ENCODE measurements around the gene DUS2. TPM values are rescaled to one million over a fixed set of nuclear protein-coding genes. Genes with fewer than 3 reads are reported as not detected.

The DUS2 gene
- total RNA-seq, 1 donor from 2014 or later: 10.9 TPM

DNA sequence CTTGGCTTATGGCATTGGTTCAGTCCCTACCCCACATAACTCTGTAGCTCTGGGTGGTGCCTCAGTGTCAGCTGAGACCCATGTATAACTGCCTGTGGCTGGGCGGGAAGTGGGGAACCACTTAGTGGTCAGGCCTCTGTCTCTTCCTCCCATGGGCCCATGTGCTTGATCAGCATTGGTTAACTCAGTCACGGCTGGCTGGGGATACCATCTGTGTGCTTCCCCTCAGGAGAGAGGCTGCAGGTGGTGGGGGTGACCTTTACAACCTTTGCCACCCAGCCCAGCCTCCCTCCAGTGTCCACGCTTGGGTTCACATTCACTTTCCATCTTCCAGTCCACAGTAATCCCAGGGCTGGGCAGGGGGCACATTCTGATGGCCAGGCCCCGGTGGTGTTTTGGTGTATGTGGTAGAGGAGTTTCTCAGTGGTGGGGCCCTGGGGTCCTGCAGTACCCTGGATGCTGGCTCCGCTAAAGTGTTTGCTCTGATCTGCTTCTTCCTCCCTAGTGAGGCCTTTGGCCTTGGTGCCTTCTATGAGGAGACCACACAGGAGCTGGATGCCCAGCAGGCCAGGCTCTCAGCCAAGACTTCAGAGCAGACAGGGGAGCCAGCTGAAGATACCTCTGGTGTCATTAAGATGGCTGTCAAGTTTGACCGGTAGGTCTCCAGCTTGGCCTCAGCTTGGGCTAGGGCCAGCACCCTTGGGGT is 51.9 kb downstream of the DUS2 start:
- DNase-seq (ENCODE audit: extremely low read depth, low read depth, low spot score): no peak

DNA sequence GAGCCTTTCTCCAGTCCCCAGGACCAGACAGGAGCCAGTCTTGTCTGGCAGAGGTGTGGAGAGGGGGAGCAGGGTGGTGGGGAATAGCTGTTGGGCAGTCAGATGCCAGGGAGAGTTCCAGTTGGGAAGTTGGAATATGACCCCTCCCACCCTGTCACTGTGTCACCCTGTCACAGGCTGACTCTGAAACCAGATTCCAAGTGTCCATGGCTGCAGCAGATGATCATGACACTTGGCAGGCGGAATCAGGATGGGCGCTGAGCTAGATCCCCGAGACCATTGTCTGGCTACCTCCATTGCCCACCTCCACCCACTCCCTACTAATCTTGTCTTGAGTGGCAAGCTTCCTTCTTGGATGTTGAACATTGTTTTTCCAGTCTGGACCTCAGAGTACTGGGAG is 52.9 kb downstream of the DUS2 start:
- DNase-seq (ENCODE audit: extremely low read depth, low read depth, low spot score): no peak

DNA sequence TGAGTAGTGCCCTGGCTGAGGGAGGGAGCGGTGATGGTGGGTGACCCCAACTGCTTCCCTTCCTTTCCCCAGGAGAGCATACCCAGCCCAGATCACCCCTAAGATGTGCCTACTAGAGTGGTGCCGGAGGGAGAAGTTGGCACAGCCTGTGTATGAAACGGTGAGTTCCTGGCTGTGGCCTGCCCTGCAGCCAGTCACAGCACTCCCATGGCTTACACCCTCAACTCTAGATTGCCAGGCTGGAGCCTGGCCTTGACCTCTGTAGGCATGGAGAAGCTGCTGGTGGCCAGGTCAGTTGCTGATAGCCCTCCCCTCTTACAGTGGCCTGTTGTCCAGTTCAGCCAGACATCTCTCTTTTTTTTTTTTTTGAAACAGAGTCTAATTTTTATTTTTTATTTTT is 53.5 kb downstream of the DUS2 start:
- no peak for DNase-seq (ENCODE audit: extremely low read depth, low read depth, low spot score)

DNA sequence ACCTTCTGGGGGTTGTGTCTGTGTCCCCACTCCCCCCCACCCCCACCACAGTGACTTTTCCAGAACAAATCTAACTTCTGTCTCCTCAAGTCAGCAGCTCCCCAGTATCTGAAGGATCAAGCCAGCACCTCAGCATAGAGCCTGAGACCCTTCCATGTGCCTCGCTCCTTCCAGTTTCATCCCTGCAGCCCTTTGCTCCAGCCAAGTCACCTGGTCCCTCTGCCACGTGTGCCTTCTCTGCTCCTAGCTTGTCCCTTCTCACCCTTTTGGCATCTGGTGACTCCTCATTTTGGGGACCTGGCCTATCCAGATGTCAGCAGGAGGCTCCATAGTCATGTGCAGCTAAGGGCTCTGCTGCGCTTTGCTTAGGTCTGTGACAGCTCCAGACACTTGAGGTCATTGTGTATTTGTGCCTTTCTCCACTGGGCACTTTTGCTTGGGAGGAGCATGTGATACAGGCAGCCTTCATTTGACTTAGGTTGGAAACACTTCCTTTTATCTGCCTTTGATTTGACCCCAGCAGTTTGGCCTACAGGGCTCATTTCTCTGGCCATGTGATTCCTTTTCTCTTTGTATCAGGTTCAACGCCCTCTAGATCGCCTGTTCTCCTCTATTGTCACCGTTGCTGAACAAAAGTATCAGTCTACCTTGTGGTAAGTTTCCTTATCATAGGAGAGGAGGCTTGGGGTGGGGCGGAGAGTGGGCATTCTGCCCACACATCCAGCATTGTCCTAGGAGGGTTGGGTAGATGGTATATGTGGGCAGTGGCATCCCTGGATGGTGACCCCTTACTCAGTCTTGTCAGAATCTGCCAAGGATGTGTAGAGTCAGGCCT is 55.0 kb downstream of the DUS2 start:
- DNase-seq (ENCODE audit: extremely low read depth, low read depth, low spot score): no peak

DNA sequence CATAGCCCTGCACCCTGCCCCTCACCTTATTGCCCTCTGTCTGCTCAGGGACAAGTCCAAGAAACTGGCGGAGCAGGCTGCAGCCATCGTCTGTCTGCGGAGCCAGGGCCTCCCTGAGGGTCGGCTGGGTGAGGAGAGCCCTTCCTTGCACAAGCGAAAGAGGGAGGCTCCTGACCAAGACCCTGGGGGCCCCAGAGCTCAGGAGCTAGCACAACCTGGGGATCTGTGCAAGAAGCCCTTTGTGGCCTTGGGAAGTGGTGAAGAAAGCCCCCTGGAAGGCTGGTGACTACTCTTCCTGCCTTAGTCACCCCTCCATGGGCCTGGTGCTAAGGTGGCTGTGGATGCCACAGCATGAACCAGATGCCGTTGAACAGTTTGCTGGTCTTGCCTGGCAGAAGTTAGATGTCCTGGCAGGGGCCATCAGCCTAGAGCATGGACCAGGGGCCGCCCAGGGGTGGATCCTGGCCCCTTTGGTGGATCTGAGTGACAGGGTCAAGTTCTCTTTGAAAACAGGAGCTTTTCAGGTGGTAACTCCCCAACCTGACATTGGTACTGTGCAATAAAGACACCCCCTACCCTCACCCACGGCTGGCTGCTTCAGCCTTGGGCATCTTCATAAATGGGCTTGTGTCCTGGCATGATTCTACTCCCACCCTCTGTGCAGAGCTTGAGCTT is 55.8 kb downstream of the DUS2 start:
- no peak for DNase-seq (ENCODE audit: extremely low read depth, low read depth, low spot score)

DNA sequence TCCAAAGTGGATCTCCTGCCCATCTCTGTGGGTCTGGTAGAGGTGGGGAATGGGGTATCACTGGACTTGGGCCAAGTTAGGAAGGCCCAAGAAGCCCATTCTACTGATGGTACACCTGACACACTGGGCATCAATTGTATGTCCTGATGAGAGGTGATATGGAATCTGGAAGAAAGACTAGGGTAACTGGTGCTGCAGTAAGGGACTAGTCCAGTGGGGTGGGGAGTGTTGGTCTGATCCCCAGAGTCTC is 56.2 kb downstream of the DUS2 start:
- DNase-seq (ENCODE audit: extremely low read depth, low read depth, low spot score): no peak

DNA sequence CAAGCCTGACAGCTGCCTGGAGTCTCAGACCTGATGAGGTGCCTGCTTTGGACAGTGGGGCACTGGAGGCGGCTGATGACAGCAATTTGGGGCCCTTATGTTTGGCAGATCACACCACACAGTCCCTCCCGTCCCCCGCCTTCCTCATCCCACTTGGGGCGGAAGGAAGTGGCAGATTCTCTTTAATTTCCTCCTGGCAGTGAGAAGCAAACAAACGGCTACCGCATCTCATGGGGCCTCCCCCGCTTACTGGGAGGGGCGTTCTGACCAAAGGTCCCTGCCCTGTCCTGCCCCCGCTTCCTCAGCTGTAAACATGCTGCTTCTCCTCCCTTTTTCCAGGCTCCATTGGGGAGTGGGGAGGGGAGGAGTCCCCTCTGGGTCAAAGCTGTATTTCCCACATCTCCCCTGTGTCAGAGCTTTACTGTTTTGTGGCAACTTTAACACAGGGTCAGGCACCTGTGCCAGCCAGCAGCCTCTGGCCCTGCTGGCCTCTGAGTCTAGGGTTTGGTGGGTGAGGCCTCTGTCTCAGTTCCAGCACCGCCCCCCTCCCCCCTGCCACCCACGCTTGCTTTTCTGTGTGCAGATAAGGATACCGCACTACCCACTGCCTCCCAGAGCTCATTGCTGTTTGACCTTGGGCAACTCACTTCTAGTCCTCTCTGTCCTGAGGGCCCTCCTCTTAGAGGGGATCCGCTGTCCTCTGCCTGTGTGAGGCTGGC is 56.7 kb downstream of the DUS2 start:
- DNase-seq (ENCODE audit: extremely low read depth, low read depth, low spot score): no peak

DNA sequence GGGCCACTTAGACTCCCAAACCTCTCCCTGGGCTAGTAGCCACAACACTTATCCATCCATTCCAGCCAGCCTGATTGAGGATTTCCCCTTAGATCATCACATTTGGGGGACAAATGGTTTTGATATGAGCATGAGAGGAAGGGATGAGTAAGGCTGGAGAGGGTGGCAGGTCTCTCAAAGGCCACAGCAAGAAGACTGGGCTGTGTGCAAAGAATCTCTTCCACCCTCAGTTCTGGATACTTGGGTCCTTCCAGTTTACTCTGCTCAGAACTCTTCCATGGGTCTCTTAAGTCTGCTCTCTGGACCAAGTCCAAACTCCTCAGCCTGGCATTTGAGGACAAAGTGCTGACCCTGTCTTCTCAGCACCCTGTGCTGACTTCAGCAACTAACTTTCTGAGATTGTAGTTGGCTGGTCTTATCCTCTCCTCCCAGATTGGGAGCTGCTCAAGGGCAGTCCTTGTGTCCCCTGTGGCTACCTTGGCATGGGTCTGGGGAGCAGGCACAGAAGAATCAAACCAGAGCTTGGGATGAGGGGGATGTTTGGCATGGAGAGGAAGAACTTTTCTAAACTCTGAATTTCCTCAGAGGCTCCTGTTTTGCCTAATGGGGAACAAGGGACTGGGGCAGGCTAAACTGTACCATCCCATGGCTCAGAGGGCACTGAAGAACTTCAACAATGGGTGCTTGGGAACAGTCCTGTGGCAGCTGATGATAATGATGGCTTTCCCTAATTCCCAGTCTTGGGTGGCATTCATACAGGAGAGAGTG is 59.0 kb downstream of the DUS2 start:
- DNase-seq (ENCODE audit: extremely low read depth, low read depth, low spot score): no peak

DNA sequence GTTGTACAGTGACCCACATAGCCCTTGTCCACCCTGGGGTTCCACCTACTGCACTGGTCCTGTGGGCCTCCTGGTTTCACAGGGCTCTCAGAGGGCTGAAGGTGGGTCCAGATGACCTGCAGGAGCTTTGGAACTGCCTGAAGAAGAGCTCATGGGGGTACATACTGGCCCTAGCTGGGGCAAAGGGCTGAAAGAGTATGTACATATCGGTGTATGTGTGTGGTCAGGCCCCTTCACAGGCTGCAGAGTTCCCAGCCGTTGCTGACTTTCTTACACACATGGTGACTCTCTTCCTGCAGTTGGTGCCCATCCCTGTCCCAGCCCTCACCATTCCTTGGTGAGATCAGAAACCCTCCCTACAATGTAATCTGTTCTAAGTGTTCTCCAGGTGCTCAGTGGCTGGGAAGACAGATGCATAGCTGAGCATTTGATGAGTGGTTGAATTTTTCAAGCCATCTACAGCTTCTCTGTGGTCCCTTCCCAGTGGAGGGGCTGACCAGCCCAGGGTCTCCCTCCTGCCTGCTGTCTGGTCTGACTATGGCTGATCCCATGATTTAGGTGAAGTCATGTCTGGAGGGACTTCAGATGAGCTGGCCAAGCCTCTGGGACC is 59.6 kb downstream of the DUS2 start:
- no peak for DNase-seq (ENCODE audit: extremely low read depth, low read depth, low spot score)

DNA sequence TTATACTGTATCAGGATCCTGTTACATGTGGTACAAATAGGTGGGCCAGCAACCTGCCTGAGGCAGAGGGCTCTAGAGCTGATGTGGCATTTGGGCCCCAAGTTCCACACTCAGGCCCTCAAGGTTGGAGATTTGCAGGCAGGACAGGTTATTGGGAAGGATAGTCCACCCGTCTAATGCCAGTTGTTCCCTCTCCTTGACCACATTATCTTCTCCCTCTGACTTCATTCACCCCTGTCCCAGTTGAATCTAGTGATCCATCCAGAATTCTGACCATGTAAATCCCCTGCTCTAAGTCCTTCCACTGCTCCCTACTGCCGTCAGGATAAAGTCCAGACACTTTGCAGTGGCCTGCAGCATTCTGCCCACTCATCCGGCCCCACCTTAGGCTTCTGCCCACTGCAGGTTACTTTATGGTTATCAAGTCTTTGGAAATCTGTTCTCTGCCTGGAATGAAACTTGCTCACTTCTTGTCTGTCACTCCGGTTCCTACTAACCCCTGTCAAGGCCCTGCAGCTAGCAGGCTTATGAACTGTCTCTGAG is 60.2 kb downstream of the DUS2 start:
- DNase-seq (ENCODE audit: extremely low read depth, low read depth, low spot score): no peak

DNA sequence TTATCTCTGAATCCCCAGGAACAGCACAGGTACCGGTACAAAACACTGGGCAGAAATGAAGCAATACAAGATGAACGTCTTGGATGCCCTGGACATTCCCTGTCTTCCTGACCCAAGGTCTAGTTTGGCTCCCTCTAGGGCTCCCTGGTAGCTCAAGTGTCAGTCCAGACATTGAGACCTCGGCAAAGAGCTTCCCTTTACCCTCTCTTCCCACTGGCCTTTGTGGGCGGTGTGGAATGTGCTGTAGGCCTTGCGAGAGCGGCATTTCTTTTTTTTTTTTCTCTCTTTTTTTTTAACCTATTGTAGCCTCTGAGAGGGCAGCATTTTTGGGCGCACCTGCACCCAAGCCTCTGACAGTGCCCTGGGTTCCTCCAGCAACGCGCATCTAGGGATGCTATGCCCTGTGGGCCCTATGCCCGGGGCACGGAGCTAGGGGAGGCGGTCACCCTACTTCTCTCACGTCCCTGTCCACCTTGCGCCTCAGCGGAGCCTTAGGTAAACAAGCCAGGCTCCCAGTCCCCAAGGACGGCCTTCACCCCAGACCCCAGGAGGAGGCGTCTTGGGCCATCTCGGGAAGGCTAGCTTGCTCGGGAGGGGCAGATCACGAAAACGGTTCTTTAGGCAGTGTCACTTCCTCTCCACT is 60.9 kb downstream of the DUS2 start:
- DNase-seq (ENCODE audit: extremely low read depth, low read depth, low spot score): no peak

DNA sequence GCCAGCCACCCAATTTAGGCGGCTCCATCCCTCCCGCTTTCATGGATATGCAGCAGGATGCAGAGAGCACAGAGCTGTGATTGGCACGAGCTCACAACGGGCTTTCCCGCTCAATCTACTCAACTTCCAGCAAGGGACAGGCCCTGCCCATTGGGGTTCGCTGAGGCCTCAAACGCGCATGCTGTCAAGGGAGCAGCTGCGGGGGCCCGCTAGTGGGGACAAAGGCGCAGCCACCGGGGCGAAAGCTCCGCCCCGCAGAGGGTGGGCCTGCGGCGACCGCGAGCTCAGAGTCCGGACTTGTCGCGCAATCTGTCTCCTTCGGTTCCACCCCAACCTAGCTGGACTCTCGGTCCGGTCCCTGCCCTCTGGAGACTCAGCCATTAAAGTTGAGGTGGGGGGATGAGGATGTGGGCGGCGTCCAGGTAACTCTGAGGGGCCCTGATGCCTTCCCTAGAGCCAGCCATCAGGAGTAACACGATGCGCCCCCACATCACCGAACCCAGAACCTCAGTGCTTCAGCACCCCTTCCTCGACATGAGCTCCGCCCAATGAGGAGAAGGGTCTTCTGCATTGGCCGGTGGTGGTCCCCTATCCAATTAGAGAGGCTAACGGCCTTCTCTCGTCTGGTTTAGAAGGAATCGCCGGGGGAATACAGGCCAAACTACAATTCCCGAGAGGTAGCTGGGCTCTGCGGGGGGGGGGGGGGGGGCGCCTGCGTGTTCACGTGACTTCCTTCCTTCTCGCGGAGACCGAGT is 61.6 kb downstream of the DUS2 start:
- DNase-seq (ENCODE audit: extremely low read depth, low read depth, low spot score): no peak

DNA sequence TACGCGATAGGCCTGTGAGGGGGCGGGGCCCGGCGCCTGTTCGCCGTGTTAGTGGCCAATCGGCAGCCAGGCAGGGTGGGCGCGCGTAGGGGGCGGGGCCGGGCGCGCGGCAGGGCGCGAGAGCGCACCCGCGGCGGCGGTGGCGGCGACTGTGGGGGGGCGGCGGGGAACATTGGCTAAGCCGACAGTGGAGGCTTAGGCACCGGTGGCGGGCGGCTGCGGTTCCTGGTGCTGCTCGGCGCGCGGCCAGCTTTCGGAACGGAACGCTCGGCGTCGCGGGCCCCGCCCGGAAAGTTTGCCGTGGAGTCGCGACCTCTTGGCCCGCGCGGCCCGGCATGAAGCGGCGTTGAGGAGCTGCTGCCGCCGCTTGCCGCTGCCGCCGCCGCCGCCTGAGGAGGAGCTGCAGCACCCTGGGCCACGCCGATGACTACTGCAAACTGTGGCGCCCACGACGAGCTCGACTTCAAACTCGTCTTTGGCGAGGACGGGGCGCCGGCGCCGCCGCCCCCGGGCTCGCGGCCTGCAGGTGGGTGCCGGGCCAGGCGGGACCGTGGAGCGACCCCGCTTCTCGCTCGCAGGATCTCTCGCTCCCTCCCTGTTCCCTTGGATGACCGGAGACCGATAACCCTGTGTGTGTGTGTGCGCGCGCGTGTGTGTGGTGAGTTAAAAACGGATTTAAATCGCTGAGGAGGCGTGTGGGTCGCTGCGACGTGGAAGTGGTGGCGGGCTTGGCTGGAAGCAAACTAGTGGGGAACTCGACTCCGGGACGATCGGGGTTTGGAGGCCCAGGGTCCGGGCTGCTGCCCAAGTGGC is 62.4 kb downstream of the DUS2 start, which contains the start of gene NFATC3:
TSS of gene NFATC3 (plus strand) at position 112 of the 813 bp plus-strand sequence. CDS start at position 424, 312 bp downstream.
- no peak for DNase-seq (ENCODE audit: extremely low read depth, low read depth, low spot score)

DNA sequence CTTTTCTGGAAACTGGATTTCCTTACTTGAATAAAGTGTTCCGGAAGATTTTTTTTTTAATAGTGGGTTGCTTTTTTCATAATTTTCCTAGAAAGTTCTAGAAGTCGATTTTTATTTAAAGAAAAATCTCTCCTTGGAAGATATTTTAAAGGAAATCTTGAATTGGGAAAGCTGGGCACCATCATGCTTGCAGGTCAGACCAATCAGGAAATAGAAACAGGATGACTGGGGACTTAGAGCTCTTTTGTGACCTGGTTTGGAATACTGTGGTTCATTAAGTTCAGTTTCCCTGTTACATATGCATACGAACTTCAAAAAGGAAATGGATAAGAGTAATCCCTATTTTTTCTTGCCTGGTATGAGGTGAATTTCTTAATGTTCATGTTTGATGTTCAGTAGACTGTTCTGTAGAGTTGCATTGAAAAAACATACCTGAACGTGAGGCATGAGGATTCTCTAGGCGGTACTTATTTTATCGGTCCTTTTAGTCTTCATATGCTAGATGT is 63.3 kb downstream of the DUS2 start:
- no peak for DNase-seq (ENCODE audit: extremely low read depth, low read depth, low spot score)

DNA sequence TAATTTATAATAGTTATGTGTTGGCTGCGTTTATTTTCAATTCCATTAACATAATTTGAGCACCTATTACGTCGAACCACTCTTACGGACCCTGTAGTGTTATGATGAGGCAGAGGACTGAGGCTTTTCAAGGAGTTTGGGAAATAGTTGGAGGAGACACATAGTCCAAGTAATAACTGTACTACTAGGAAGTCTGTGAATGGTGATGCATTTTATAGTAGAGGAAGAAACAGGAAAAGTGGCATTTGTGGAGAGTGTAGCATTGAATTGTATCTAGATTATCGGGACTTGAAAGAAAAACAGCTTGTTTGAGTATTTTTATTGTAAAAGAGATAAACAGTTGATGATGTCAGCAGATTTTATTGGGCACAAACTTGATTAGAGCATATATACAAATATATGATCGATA is 63.8 kb downstream of the DUS2 start:
- DNase-seq (ENCODE audit: extremely low read depth, low read depth, low spot score): no peak

DNA sequence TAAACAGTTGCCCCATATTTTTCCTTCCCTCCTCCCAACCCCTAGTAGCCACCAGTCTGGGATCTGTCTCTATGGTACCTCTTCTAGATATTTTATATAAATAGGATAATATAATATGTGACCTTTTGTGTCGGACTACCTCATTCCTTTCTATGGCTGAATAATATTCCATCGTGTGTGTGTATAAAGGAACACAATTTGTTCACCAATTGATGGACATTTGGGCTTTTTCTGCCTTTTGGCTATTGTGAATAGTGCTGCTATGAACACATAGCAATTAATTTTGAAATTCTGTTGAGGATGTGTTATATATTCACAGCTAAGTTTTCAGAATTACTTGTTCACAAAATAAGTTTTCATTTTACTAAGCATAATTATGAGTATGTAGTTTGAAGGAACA is 64.6 kb downstream of the DUS2 start:
- no peak for DNase-seq (ENCODE audit: extremely low read depth, low read depth, low spot score)

DNA sequence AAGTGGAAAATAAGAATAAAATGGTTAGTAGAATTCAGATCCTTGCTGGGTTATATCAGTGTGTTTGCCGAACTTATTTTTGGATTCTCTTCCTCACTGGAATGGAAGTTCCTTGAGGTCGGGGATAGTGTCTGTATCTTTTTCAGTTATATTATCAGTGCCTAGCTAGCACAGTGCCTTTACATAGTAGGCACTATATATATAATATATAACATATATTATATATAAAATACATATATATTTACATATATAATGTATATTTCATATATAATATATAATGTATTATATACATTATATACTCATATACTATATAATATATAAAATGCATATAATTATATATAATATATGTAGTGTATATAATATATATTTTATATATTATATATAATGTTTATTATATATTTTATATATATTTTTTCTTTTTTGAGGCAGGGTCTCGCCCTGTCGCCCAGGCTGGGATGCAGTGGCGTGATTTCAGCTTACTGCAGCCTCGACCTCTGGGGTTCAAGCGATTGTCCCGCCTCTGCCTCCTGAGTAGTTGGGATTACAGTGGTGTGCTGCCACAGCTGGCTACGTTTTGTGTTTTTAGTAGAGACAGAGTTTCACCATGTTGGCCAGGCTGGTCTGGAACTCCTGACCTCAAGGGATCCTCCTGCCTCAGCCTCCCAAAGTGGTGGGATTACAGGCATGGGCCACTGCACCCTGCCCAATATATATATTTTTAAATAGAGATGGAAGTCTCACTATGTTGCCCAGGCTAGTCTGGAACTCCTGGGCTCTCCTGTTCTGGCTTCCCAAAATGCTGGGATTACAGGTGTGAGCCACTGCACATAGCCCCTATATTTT is 65.3 kb downstream of the DUS2 start:
- DNase-seq (ENCODE audit: extremely low read depth, low read depth, low spot score): no peak

All from glomerular endothelial cell (primary cell).